Activated CD8-positive, alpha-beta memory T cell treated with anti-CD3 and anti-CD28 coated beads for 24 hours (primary cell): Measurements from ENCODE around the gene FHIT.
"Not testable (repeated sequence)": the region's sequence is repeated elsewhere in the genome, so short reads cannot be mapped to it uniquely, and the experiment has no call there.

ENCODE experiments used
- DNase-seq: peaks from one replicate; pipeline ENCODE4 v3.0.0-alpha.2; 2020

Gene FHIT

GRCh38 chr3:61224823-61225222 lies 26.4 kb downstream of the FHIT start:
- no peak for DNase-seq

GRCh38 chr3:61223451-61223850 lies 27.8 kb downstream of the FHIT start:
- no peak for DNase-seq

- no peak for DNase-seq
Observed at GRCh38 chr3:61222467-61222866, 28.8 kb downstream of the FHIT start.

- no peak for DNase-seq
Observed at GRCh38 chr3:61221759-61222362, 29.4 kb downstream of the FHIT start.

- DNase-seq, result no peak
Observed at GRCh38 chr3:61218504-61218903, 32.7 kb downstream of the FHIT start.

GRCh38 chr3:61216171-61216570 lies 35.1 kb downstream of the FHIT start:
- DNase-seq, result not testable (repeated sequence)

- no peak for DNase-seq
Observed at GRCh38 chr3:61202086-61202485, 49.2 kb downstream of the FHIT start.

GRCh38 chr3:61201071-61201470 lies 50.2 kb downstream of the FHIT start:
- DNase-seq, result no peak

GRCh38 chr3:61200270-61200669 lies 51.0 kb downstream of the FHIT start:
- DNase-seq, result no peak

GRCh38 chr3:61199843-61200242 lies 51.4 kb downstream of the FHIT start:
- no peak for DNase-seq

GRCh38 chr3:61194892-61195538 lies 56.2 kb downstream of the FHIT start:
- DNase-seq, result no peak

- no peak for DNase-seq
Observed at GRCh38 chr3:61192222-61192621, 59.0 kb downstream of the FHIT start.

- DNase-seq, result not testable (repeated sequence)
Observed at GRCh38 chr3:61190205-61190604, 61.0 kb downstream of the FHIT start.

GRCh38 chr3:61186030-61186429 lies 65.2 kb downstream of the FHIT start:
- no peak for DNase-seq

- no peak for DNase-seq
Observed at GRCh38 chr3:61184956-61185355, 66.3 kb downstream of the FHIT start.

GRCh38 chr3:61182662-61183061 lies 68.6 kb downstream of the FHIT start:
- DNase-seq, result no peak

GRCh38 chr3:61181874-61182273 lies 69.4 kb downstream of the FHIT start:
- no peak for DNase-seq

GRCh38 chr3:61180206-61180605 lies 71.0 kb downstream of the FHIT start:
- no peak for DNase-seq

GRCh38 chr3:61178167-61178566 lies 73.1 kb downstream of the FHIT start:
- no peak for DNase-seq

GRCh38 chr3:61177450-61177849 lies 73.8 kb downstream of the FHIT start:
- no peak for DNase-seq

GRCh38 chr3:61173676-61174075 lies 77.6 kb downstream of the FHIT start:
- DNase-seq, result no peak

- DNase-seq, result no peak
Observed at GRCh38 chr3:61172684-61173083, 78.6 kb downstream of the FHIT start.

- no peak for DNase-seq
Observed at GRCh38 chr3:61172203-61172602, 79.0 kb downstream of the FHIT start.

GRCh38 chr3:61169621-61170251 lies 81.5 kb downstream of the FHIT start:
- no peak for DNase-seq

- DNase-seq, result no peak
Observed at GRCh38 chr3:61168286-61168685, 83.0 kb downstream of the FHIT start.
